GM20000 (cell line): Measurements from ENCODE around the gene UBE2J1.

Experiments
- DNase-seq: peaks from one replicate; pipeline ENCODE4 v3.0.0; 2012; ENCODE audit warnings: low spot score
- CTCF ChIP-seq: IDR thresholded peaks from 2 replicates; pipeline ENCODE4 v1.5.1; 2012; ENCODE audit warnings: mild to moderate bottlenecking, control low read depth; ENCODE audit errors: extremely low read depth, missing control alignments

UBE2J1 gene

GRCh38 chr6:89353118-89353556 is 615 bp upstream of the UBE2J1 start:
- DNase-seq = no peak
- no peak for TF ChIP-seq CTCF

- TF ChIP-seq CTCF = no peak
- DNase-seq = no peak
Observed at GRCh38 chr6:89351671-89352277, 748 bp downstream of the UBE2J1 start.

GRCh38 chr6:89350281-89350966 is 2.1 kb downstream of the UBE2J1 start:
- no peak for TF ChIP-seq CTCF
- DNase-seq = peak; percentile 58

- TF ChIP-seq CTCF = no peak
- no peak for DNase-seq
Observed at GRCh38 chr6:89348372-89348771, 4.2 kb downstream of the UBE2J1 start.

GRCh38 chr6:89347825-89348224 is 4.7 kb downstream of the UBE2J1 start:
- TF ChIP-seq CTCF = no peak
- no peak for DNase-seq

GRCh38 chr6:89346433-89346832 is 6.1 kb downstream of the UBE2J1 start:
- TF ChIP-seq CTCF = no peak
- DNase-seq = no peak

- no peak for TF ChIP-seq CTCF
- DNase-seq = no peak
Observed at GRCh38 chr6:89339565-89339964, 13.0 kb downstream of the UBE2J1 start.
